Measurements from ENCODE around the gene TPTE.

GRCh38 chr21:10511116-10511515 is 10.3 kb upstream of the TPTE start:
- TF ChIP-seq FOXA1 (IDR thresholded peaks at IDR 0.05) (no peak), FOXM1 (IDR thresholded peaks at IDR 0.05; ENCODE audit: borderline replicate concordance) (no peak), SP1 (IDR thresholded peaks at IDR 0.05) (no peak), HDGF (IDR thresholded peaks at IDR 0.05; ENCODE audit: borderline replicate concordance) (no peak), TARDBP (IDR thresholded peaks at IDR 0.05) (no peak), BHLHE40 (IDR thresholded peaks at IDR 0.05; ENCODE audit: borderline replicate concordance) (no peak), FOXK2 (IDR thresholded peaks at IDR 0.05) (no peak), ELF4 (IDR thresholded peaks at IDR 0.05) (no peak), NFRKB (IDR thresholded peaks at IDR 0.05) (no peak)
- TF ChIP-seq, protein P1, sequence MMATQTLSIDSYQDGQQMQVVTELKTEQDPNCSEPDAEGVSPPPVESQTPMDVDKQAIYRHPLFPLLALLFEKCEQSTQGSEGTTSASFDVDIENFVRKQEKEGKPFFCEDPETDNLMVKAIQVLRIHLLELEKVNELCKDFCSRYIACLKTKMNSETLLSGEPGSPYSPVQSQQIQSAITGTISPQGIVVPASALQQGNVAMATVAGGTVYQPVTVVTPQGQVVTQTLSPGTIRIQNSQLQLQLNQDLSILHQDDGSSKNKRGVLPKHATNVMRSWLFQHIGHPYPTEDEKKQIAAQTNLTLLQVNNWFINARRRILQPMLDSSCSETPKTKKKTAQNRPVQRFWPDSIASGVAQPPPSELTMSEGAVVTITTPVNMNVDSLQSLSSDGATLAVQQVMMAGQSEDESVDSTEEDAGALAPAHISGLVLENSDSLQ (IDR thresholded peaks at IDR 0.05): no peak

All from HEK293T (cell line).